Suprapubic skin (tissue), 3 donors: ENCODE measurements around the gene MYO10.

Experiments used
- POLR2AphosphoS5 ChIP-seq, 3 donors: sonication (generic); formaldehyde crosslinking; IDR thresholded peaks; one replicate each; pipeline ENCODE4 v1.6.1; 2017; ENCODE audit warnings: antibody characterized with exemption in 3 of 3
- TF ChIP-seq, protein P1 (sequence below), 2 donors: fragments of 200-600 bp in 1 of 2; fragments of 450-650 bp in 1 of 2; sonication (generic) in 1 of 2; IDR thresholded peaks; one replicate each; pipeline ENCODE4 v1.5.1; 2016 to 2019; ENCODE audit warnings: antibody characterized with exemption in 2 of 2, mild to moderate bottlenecking in 1 of 2, moderate library complexity in 1 of 2

DNA sequence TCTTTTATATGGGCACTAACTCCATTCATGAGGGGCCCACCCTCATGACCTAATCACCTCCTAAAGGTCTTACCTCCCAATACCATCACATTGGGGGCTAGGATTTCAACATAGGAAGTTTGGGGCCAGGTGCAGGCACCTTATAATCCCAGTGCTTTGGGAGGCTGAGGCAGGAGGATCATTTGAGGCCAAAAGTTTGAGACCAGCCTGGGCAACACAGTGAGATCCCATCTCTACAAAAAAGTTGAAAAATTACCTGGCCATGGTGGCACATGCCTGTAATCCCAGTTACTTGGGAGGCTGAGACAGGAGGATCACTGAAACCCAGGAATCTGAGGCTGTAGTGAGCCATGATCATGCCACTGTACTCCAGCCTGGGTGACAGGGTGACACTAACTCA is 76.7 kb downstream of the MYO10 start:
- TF ChIP-seq, protein P1, sequence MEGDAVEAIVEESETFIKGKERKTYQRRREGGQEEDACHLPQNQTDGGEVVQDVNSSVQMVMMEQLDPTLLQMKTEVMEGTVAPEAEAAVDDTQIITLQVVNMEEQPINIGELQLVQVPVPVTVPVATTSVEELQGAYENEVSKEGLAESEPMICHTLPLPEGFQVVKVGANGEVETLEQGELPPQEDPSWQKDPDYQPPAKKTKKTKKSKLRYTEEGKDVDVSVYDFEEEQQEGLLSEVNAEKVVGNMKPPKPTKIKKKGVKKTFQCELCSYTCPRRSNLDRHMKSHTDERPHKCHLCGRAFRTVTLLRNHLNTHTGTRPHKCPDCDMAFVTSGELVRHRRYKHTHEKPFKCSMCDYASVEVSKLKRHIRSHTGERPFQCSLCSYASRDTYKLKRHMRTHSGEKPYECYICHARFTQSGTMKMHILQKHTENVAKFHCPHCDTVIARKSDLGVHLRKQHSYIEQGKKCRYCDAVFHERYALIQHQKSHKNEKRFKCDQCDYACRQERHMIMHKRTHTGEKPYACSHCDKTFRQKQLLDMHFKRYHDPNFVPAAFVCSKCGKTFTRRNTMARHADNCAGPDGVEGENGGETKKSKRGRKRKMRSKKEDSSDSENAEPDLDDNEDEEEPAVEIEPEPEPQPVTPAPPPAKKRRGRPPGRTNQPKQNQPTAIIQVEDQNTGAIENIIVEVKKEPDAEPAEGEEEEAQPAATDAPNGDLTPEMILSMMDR (IDR thresholded peaks at IDR 0.05) = no peak
- no peak for TF ChIP-seq POLR2AphosphoS5 (IDR thresholded peaks at IDR 0.05)
